HEK293 (cell line): ENCODE measurements around the gene FILIP1L.

Experiments used
- CTCF ChIA-PET: fragments of 350-600 bp; formaldehyde crosslinking; extraction: SDS; loops from one replicate; lab custom pipeline; 2021; ENCODE audit warnings: antibody characterized with exemption; lab: Yijun Ruan, JAX
- POLR2A ChIA-PET: fragments of 300-600 bp; formaldehyde crosslinking; extraction: SDS; loops from one replicate; lab custom pipeline; 2020; ENCODE audit warnings: antibody characterized with exemption, inconsistent platforms; lab: Yijun Ruan, JAX
- H3K27ac ChIP-seq: fragments of 200-500 bp; sonication (Bioruptor generic); 2 replicates; pipeline ENCODE4 v1.5.1; 2014; ENCODE audit warnings: low read depth, low read length, control low read depth, inconsistent platforms; ENCODE audit errors: extremely low read depth
- H3K36me3 ChIP-seq, 2 experiments: fragments of 200-500 bp in 1 of 2; sonication (Bioruptor generic) in 1 of 2; 1 replicate in 1 of 2; 2 replicates in 1 of 2; pipeline ENCODE4 v1.5.1; 2014 to 2017; ENCODE audit warnings: inconsistent platforms in 2 of 2, low read length in 2 of 2; ENCODE audit not compliant: control insufficient read depth in 2 of 2, insufficient read depth in 1 of 2
- H3K4me1 ChIP-seq: fragments of 200-500 bp; sonication (Bioruptor generic); 2 replicates; pipeline ENCODE4 v1.5.1; 2014; ENCODE audit warnings: mild to moderate bottlenecking, low read length, inconsistent platforms; ENCODE audit not compliant: control insufficient read depth, insufficient read depth
- H3K4me3 ChIP-seq: 2 replicates; pipeline ENCODE4 v1.5.1; 2011; ENCODE audit warnings: low read depth, mild to moderate bottlenecking, control low read depth, low read length, moderate library complexity
- H3K9me3 ChIP-seq: fragments of 200-500 bp; sonication (Bioruptor generic); 2 replicates; pipeline ENCODE4 v1.5.1; 2014; ENCODE audit warnings: low read depth, low read length, inconsistent platforms; ENCODE audit not compliant: control insufficient read depth, insufficient read depth
- BCL11B ChIP-seq: fragments of 450-650 bp; formaldehyde crosslinking; IDR thresholded peaks from 2 replicates; pipeline ENCODE4 v1.5.1; 2016; ENCODE audit warnings: low read depth, missing biosample characterization, missing genetic modification characterization
- BCL6B ChIP-seq: fragments of 450-650 bp; formaldehyde crosslinking; IDR thresholded peaks from 2 replicates; pipeline ENCODE4 v1.5.1; 2017; ENCODE audit warnings: missing biosample characterization, missing genetic modification characterization
- GLI4 ChIP-seq: fragments of 450-650 bp; formaldehyde crosslinking; IDR thresholded peaks from 2 replicates; pipeline ENCODE4 v1.5.1; 2016; ENCODE audit warnings: missing biosample characterization, missing genetic modification characterization
- PRDM6 ChIP-seq: fragments of 450-650 bp; formaldehyde crosslinking; IDR thresholded peaks from 2 replicates; pipeline ENCODE4 v1.5.1; 2017; ENCODE audit warnings: missing biosample characterization, missing genetic modification characterization
- SCRT1 ChIP-seq: fragments of 450-650 bp; formaldehyde crosslinking; IDR thresholded peaks from 2 replicates; pipeline ENCODE4 v1.5.1; 2016; ENCODE audit warnings: missing biosample characterization, missing genetic modification characterization, borderline replicate concordance
- ZBTB17 ChIP-seq: fragments of 450-650 bp; formaldehyde crosslinking; IDR thresholded peaks from 2 replicates; pipeline ENCODE4 v1.5.1; 2016; ENCODE audit warnings: missing biosample characterization, missing genetic modification characterization
- ZFP37 ChIP-seq: fragments of 450-650 bp; formaldehyde crosslinking; IDR thresholded peaks from 2 replicates; pipeline ENCODE4 v1.5.1; 2016; ENCODE audit warnings: missing biosample characterization, missing genetic modification characterization
- ZNF202 ChIP-seq: fragments of 450-650 bp; formaldehyde crosslinking; IDR thresholded peaks from 2 replicates; pipeline ENCODE4 v1.5.1; 2016; ENCODE audit warnings: missing biosample characterization, missing genetic modification characterization, borderline replicate concordance
- ZNF302 ChIP-seq: fragments of 450-650 bp; formaldehyde crosslinking; IDR thresholded peaks from 2 replicates; pipeline ENCODE4 v1.5.1; 2016; ENCODE audit warnings: missing biosample characterization, missing genetic modification characterization, low read depth
- ZNF341 ChIP-seq: fragments of 450-650 bp; formaldehyde crosslinking; IDR thresholded peaks from 2 replicates; pipeline ENCODE4; 2016; ENCODE audit warnings: low read depth, missing biosample characterization, missing genetic modification characterization
- ZNF629 ChIP-seq: fragments of 450-650 bp; formaldehyde crosslinking; IDR thresholded peaks from 2 replicates; pipeline ENCODE4 v1.5.1; 2017; ENCODE audit warnings: missing biosample characterization, missing genetic modification characterization
- ZNF785 ChIP-seq: fragments of 450-650 bp; formaldehyde crosslinking; IDR thresholded peaks from 2 replicates; pipeline ENCODE4 v1.5.1; 2016; ENCODE audit warnings: missing biosample characterization, missing genetic modification characterization
- ZNF792 ChIP-seq: fragments of 450-650 bp; formaldehyde crosslinking; IDR thresholded peaks from 2 replicates; pipeline ENCODE4 v1.5.1; 2016; ENCODE audit warnings: missing biosample characterization, missing genetic modification characterization
- TF ChIP-seq, protein P1 (sequence below): fragments of 450-650 bp; formaldehyde crosslinking; IDR thresholded peaks from 2 replicates; pipeline ENCODE4 v1.5.1; 2016; ENCODE audit warnings: missing biosample characterization, missing genetic modification characterization
- TF ChIP-seq, protein P2 (sequence below): fragments of 450-650 bp; formaldehyde crosslinking; IDR thresholded peaks from 2 replicates; pipeline ENCODE4 v1.5.1; 2017; ENCODE audit warnings: missing biosample characterization, missing genetic modification characterization
- TF ChIP-seq, protein P3 (sequence below): fragments of 450-650 bp; formaldehyde crosslinking; IDR thresholded peaks from 2 replicates; pipeline ENCODE4 v1.5.1; 2016; ENCODE audit warnings: missing biosample characterization, missing genetic modification characterization

Gene FILIP1L

DNA sequence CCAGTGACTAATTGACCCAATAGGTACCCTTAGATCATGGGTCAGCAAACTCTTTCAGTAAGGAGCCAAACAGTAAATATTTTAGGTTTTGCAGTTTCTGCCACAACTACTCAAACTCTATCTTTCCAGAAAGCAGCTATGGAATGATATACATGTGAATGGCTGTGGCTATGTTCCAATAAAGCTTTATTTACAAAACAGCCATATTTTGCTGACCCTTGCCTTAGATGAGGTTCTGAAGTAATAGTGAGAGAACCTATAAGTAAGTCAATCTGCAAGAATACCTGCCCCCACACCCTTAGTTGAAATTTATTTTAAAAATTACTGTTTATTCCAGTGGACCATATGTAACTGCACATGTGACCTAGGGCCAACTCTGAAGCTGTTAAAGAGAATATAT is 162.6 kb downstream of the FILIP1L start (continued):
- no peak for TF ChIP-seq BCL6B (tag by site-specific recombination)

- POLR2A ChIA-PET = no interaction called here
- no peak for TF ChIP-seq ZNF629
- TF ChIP-seq ZNF341 (tag by site-specific recombination) = 0 out of 2 replicates have a peak, but pooled peaks have one; percentile 13
- TF ChIP-seq, protein P1, sequence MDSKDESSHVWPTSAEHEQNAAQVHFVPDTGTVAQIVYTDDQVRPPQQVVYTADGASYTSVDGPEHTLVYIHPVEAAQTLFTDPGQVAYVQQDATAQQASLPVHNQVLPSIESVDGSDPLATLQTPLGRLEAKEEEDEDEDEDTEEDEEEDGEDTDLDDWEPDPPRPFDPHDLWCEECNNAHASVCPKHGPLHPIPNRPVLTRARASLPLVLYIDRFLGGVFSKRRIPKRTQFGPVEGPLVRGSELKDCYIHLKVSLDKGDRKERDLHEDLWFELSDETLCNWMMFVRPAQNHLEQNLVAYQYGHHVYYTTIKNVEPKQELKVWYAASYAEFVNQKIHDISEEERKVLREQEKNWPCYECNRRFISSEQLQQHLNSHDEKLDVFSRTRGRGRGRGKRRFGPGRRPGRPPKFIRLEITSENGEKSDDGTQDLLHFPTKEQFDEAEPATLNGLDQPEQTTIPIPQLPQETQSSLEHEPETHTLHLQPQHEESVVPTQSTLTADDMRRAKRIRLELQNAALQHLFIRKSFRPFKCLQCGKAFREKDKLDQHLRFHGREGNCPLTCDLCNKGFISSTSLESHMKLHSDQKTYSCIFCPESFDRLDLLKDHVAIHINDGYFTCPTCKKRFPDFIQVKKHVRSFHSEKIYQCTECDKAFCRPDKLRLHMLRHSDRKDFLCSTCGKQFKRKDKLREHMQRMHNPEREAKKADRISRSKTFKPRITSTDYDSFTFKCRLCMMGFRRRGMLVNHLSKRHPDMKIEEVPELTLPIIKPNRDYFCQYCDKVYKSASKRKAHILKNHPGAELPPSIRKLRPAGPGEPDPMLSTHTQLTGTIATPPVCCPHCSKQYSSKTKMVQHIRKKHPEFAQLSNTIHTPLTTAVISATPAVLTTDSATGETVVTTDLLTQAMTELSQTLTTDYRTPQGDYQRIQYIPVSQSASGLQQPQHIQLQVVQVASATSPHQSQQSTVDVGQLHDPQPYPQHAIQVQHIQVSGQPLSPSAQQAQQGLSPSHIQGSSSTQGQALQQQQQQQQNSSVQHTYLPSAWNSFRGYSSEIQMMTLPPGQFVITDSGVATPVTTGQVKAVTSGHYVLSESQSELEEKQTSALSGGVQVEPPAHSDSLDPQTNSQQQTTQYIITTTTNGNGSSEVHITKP (tag by site-specific recombination) = peak; percentile 47
- Histone ChIP-seq H3K36me3 (no peaks in the 10 kb centered on the region), H3K27ac (no peak overlapping the region), H3K4me1 (no peaks in the 10 kb centered on the region; the same call in none of the 2 replicates), H3K4me3 (no peak overlapping the region), H3K9me3 (no peaks in the 10 kb centered on the region)
- CTCF ChIA-PET = interaction anchor here (0.6 kb wide), 2 partner anchors 10 to 105 kb away, joined by 3 read pairs; no protein-coding TSS in a partner anchor
Measured at GRCh38 chr3:99950921-99951320, 163.4 kb downstream of the FILIP1L start.

DNA sequence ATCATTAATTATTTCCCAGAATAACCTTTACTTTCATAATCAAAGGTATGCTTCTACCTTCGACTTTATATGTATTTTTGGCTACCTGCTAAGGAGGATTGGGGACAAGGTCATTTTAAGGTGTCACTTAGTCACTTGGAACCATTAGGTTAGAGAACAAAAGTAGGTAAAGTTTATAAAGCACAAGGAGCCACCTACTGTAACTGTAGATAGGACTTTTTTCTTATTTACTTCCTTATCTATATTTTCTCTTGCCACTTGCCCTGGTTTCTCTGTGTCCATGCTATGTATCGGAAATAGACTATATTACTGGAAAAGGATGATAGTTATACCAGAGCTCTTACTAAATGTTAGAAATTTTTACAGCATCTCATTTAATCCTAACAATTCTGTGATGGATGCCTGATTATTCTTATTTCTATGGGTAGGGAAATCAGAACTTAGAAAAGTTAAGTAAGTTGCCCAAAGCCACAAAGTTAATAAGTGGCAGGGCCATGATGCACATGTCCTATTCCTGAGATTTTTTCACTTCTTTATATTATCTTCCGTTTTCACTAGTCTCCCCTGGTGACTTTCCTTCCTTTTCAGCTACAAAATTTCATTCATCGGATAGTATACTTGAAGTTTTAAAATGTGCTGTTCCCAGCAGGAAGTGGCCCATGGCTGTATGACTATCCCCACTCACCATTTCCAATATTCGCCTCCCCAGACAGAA is 164.2 kb downstream of the FILIP1L start:
- POLR2A ChIA-PET = no interaction called here

GRCh38 chr3:99948467-99949089 is 165.7 kb downstream of the FILIP1L start:
- ChIA-PET CTCF (no interaction called here), POLR2A (no interaction called here)
- H3K36me3 ChIP-seq = no peaks in the 10 kb centered on the region
- no peak overlapping the region for H3K27ac ChIP-seq
- H3K4me3 ChIP-seq = no peak overlapping the region
- H3K4me1 ChIP-seq = peaks cover 5% of the 10 kb centered on the region
- no peaks in the 10 kb centered on the region for H3K9me3 ChIP-seq
- TF ChIP-seq ZNF792 (tag by site-specific recombination) (no peak), PRDM6 (tag by site-specific recombination) (no peak), ZNF629 (0 out of 2 replicates have a peak, but pooled peaks have one; percentile 14), ZNF302 (tag by site-specific recombination) (no peak), ZNF202 (no peak), GLI4 (tag by site-specific recombination) (no peak), ZNF785 (tag by site-specific recombination) (no peak), SCRT1 (tag by site-specific recombination) (no peak), ZFP37 (tag by site-specific recombination) (0 out of 2 replicates have a peak, but pooled peaks have one; percentile 41), ZBTB17 (tag by site-specific recombination) (peak; percentile 57; the same call in 1 of the 2 replicates)
- TF ChIP-seq, protein P2, sequence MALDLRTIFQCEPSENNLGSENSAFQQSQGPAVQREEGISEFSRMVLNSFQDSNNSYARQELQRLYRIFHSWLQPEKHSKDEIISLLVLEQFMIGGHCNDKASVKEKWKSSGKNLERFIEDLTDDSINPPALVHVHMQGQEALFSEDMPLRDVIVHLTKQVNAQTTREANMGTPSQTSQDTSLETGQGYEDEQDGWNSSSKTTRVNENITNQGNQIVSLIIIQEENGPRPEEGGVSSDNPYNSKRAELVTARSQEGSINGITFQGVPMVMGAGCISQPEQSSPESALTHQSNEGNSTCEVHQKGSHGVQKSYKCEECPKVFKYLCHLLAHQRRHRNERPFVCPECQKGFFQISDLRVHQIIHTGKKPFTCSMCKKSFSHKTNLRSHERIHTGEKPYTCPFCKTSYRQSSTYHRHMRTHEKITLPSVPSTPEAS (tag by site-specific recombination) = no peak
- TF ChIP-seq, protein P3, sequence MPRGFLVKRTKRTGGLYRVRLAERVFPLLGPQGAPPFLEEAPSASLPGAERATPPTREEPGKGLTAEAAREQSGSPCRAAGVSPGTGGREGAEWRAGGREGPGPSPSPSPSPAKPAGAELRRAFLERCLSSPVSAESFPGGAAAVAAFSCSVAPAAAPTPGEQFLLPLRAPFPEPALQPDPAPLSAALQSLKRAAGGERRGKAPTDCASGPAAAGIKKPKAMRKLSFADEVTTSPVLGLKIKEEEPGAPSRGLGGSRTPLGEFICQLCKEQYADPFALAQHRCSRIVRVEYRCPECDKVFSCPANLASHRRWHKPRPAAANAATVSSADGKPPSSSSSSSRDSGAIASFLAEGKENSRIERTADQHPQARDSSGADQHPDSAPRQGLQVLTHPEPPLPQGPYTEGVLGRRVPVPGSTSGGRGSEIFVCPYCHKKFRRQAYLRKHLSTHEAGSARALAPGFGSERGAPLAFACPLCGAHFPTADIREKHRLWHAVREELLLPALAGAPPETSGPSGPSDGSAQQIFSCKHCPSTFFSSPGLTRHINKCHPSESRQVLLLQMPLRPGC (tag by site-specific recombination) = no peak

More for the DNA sequence above, 164.2 kb downstream of the FILIP1L start:
- no peak overlapping the region for H3K27ac ChIP-seq
- H3K4me3 ChIP-seq = no peak overlapping the region
- CTCF ChIA-PET = no interaction called here
- no peaks in the 10 kb centered on the region for H3K36me3 ChIP-seq
- peaks cover 2% of the 10 kb centered on the region for H3K4me1 ChIP-seq
- no peak for TF ChIP-seq BCL11B (tag by site-specific recombination)
- no peaks in the 10 kb centered on the region for H3K9me3 ChIP-seq
